Mucosa of descending colon (tissue), 3 donors: ENCODE data around the gene EDA. TPM values are rescaled to one million over a fixed set of nuclear protein-coding genes. Genes with fewer than 3 reads are reported as not detected.

ENCODE experiments used
- ATAC-seq: fragments of 200-7000 bp; cut with Tn5 transposase; one replicate; pipeline ENCODE4 v1.9.1; 2020; ENCODE audit warnings: mild to moderate bottlenecking, moderate library complexity
- DNase-seq, 3 donors: peaks; one replicate each; pipeline ENCODE4 v3.0.0-alpha.2; 2020
- H3K36me3 ChIP-seq: fragments of 200-600 bp; one replicate; pipeline ENCODE4 v1.8.0; 2021; ENCODE audit warnings: low read depth, mild to moderate bottlenecking
- H3K4me1 ChIP-seq: fragments of 200-600 bp; one replicate; pipeline ENCODE4 v1.8.0; 2021; ENCODE audit warnings: low read depth, mild to moderate bottlenecking
- H3K4me3 ChIP-seq: fragments of 200-600 bp; one replicate; pipeline ENCODE4 v1.8.0; 2021; ENCODE audit warnings: mild to moderate bottlenecking
- H3K9me3 ChIP-seq: fragments of 200-600 bp; one replicate; pipeline ENCODE4 v1.8.0; 2021; ENCODE audit warnings: mild to moderate bottlenecking
- CTCF ChIP-seq: fragments of 200-600 bp; IDR thresholded peaks from one replicate; pipeline ENCODE4 v1.8.0; 2022; ENCODE audit warnings: antibody characterized with exemption, mild to moderate bottlenecking
- intact Hi-C, 2 donors: fragments of 100-400 bp; cut with DNase I in 1 of 2; cut with micrococcal nuclease in 1 of 2; formaldehyde crosslinking; loops; one replicate each; pipeline versions ENCODE4 v1.11.0 to v1.11.1; 2022; cut with DNase I, micrococcal nuclease
- total RNA-seq, 3 donors: library from RNA; stranded (reverse); fragmentation: NEBNext Ultra II Directional in 2 of 3; extraction: Animal tissue kit (Norgen Biotek cat#: 25700) in 2 of 3; gene quantifications; one replicate each; pipeline versions ENCODE4 v1.2.1 to v1.2.4, GENCODE V29; 2021 to 2023
- donor health status: DM: no; HTN: no; CAD: no; lungs with moderate emphysema.
- donor health status: DM: no; HTN: no; CAD: no.
- donor health status: DM: no; HTN: yes; CAD: no.

The EDA gene
- total RNA-seq, 3 donors from 2014 or later = 2.6 to 7.2 (median 4.9) TPM

DNA sequence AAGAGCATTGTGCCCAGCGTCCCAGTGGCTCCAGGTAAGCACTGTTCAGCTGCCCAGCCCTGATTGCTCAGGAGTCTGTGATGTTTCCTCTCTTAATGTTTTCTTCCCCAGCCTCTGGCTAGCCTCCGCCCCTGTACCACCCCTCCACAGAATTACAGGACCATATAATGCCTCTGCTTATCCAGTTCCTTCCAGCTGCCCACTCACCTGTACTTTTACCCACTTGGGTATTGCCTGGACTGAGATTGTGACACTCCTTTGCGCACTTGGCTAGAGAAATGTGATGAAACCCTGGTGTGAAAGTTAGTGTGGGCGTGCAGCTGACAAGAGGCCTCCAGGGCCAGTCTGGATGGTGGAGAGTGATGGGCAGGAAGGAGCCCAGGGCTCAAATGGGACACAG lies 434.0 kb downstream of the EDA start, which contains the start of gene AWAT2:
Gene AWAT2 (minus strand): TSS at position 14 of the 400 bp plus-strand sequence. CDS start 6 bp downstream, at position 8.
- intact Hi-C loops = no loop called here
- Histone ChIP-seq H3K4me1 (no peaks in the 10 kb centered on the region), H3K36me3 (no peaks in the 10 kb centered on the region), H3K9me3 (no peaks in the 10 kb centered on the region), H3K4me3 (no peak within 1 kb of the TSS)
- ATAC-seq (no peak), DNase-seq (no peak)
- TF ChIP-seq CTCF = no peak

DNA sequence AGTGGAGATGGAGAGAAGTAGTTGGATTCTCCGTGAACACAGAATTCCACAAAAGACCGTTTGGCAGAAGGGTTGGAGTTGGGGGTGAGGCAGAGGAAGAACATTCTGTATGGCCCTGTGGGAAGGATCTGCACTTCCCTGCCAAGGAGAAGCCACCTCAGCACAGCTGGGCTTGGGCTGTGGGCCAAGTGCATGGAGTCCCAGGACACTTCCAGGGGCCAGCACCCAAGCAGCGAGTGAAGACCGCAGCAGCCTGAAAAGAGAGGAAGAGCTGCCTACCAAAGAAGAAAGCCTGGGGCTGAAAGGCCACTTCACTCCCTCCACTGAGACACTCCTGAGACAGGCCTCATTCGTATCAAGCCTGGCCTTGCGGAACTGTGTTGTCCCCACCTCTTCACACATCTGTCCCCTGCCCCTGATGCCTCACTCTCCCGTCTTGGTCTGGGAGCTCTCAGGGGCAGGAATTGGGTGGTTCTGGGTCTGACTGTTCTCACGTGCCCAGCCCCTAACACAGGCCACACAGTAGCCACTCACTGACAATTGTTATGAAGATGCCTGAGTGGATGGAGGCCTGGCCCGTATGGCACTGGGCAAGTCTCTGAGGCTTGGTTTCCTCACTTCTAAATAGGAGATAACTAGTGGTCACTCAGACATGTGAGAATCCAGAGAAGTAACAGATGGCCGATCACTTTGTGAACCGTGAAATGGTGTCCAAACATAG lies 437.1 kb downstream of the EDA start:
- H3K4me3 ChIP-seq = no peak overlapping the region
- no peaks in the 10 kb centered on the region for H3K9me3 ChIP-seq
- intact Hi-C loops = no loop called here
- H3K36me3 ChIP-seq = no peaks in the 10 kb centered on the region
- DNase-seq (no peak), ATAC-seq (no peak)
- no peak for TF ChIP-seq CTCF
- no peaks in the 10 kb centered on the region for H3K4me1 ChIP-seq

GRCh38 chrX:70054391-70054790 lies 438.5 kb downstream of the EDA start:
- Histone ChIP-seq H3K36me3 (no peaks in the 10 kb centered on the region), H3K4me1 (no peaks in the 10 kb centered on the region), H3K4me3 (no peak overlapping the region), H3K9me3 (no peaks in the 10 kb centered on the region)
- DNase-seq = no peak
- TF ChIP-seq CTCF = no peak
- no peak for ATAC-seq
- intact Hi-C loops = no loop called here

GRCh38 chrX:70062076-70062475 lies 446.2 kb downstream of the EDA start, which contains the start of gene OTUD6A:
Gene OTUD6A (plus strand): TSS chrX:70062457. CDS start chrX:70062525, 68 bp downstream.
- H3K9me3 ChIP-seq = no peaks in the 10 kb centered on the region
- intact Hi-C loops = no loop called here
- DNase-seq = no peak

DNA sequence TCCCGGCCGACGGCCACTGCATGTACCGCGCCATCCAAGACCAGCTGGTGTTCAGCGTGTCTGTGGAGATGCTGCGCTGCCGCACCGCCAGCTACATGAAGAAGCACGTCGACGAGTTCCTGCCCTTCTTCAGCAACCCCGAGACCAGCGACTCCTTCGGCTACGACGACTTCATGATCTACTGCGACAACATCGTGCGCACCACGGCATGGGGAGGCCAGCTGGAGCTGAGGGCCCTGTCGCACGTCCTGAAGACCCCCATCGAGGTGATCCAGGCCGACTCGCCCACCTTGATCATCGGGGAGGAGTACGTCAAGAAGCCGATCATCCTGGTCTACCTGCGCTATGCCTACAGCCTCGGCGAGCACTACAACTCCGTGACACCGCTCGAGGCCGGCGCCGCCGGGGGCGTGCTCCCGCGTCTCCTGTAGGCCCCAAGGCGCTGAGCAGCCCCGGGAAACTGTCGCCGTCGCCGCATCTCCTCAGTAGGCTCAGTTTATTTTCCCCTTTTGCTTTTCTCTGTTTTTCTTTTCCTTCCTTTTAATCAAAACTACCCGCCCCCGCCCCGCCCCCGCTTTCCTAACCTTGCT lies 447.1 kb downstream of the EDA start:
- no peaks in the 10 kb centered on the region for H3K9me3 ChIP-seq
- no peak for TF ChIP-seq CTCF

More at GRCh38 chrX:70062076-70062475, 446.2 kb downstream of the EDA start, which contains the start of gene OTUD6A:
- no peak within 1 kb of the TSS for H3K4me3 ChIP-seq
- no peak for ATAC-seq
- H3K4me1 ChIP-seq = no peaks in the 10 kb centered on the region
- H3K36me3 ChIP-seq = no peaks in the 10 kb centered on the region
- TF ChIP-seq CTCF = no peak

More for the DNA sequence above, 447.1 kb downstream of the EDA start:
- no peak for DNase-seq
- intact Hi-C loops = no loop called here
- Histone ChIP-seq H3K4me1 (no peaks in the 10 kb centered on the region), H3K4me3 (no peak overlapping the region), H3K36me3 (no peaks in the 10 kb centered on the region)
- no peak for ATAC-seq
